Panc1 (cell line): ENCODE data around the gene THTPA. TPM values are rescaled to one million over a fixed set of nuclear protein-coding genes. Genes with fewer than 3 reads are reported as not detected.

ENCODE experiments used
- ATAC-seq: fragments of 200-7000 bp; cut with Tn5 transposase; 2 replicates; pipeline ENCODE4 v1.9.1; 2020; ENCODE audit warnings: mild to moderate bottlenecking, moderate library complexity
- BruUV-seq: library from RNA; stranded (reverse); fragments of 400-500 nt; replicated peaks from 2 replicates; lab custom pipeline; 2021; lab: Mats Ljungman, UMichigan
- CTCF ChIA-PET: fragments of 300-600 bp; sonication (Branson Sonifier 250); formaldehyde crosslinking; loops from one replicate; lab custom pipeline; 2022; ENCODE audit warnings: antibody characterized with exemption; lab: Charles Lee
- POLR2A ChIA-PET: fragments of 300-600 bp; sonication (Branson Sonifier 250); formaldehyde crosslinking; loops from one replicate; lab custom pipeline; 2022; ENCODE audit warnings: antibody characterized with exemption; lab: Charles Lee
- DNase-seq: peaks from one replicate; pipeline ENCODE4 v3.0.0-alpha.2; 2010; ENCODE audit warnings: low read depth, low spot score
- H3K27ac ChIP-seq: 2 replicates; pipeline ENCODE4 v1.5.1; 2011; ENCODE audit warnings: mild to moderate bottlenecking, low read length, inconsistent platforms
- H3K27me3 ChIP-seq: fragments of 200-500 bp; sonication (Bioruptor generic); 2 replicates; pipeline ENCODE4 v1.6.0; 2014; ENCODE audit warnings: low read length, inconsistent platforms; ENCODE audit not compliant: control insufficient read depth, insufficient read depth
- H3K36me3 ChIP-seq: fragments of 200-500 bp; sonication (Bioruptor generic); 2 replicates; pipeline ENCODE4 v1.5.1; 2014; ENCODE audit warnings: inconsistent platforms, mild to moderate bottlenecking, low read length, moderate library complexity; ENCODE audit not compliant: control insufficient read depth, insufficient read depth
- H3K4me1 ChIP-seq: 2 replicates; pipeline ENCODE4 v1.5.1; 2011; ENCODE audit warnings: inconsistent platforms, mild to moderate bottlenecking, low read length, moderate library complexity; ENCODE audit not compliant: control insufficient read depth, insufficient read depth
- H3K4me3 ChIP-seq, 2 experiments: 2 replicates each; pipeline ENCODE4 v1.5.1; 2011 to 2012; ENCODE audit warnings: low read depth in 2 of 2, low read length in 2 of 2, mild to moderate bottlenecking in 2 of 2, inconsistent platforms in 1 of 2, moderate library complexity in 1 of 2
- H3K9me3 ChIP-seq: fragments of 200-500 bp; sonication (Bioruptor generic); 2 replicates; pipeline ENCODE4 v1.5.1; 2014; ENCODE audit warnings: low read depth, mild to moderate bottlenecking, inconsistent platforms, low read length, moderate library complexity; ENCODE audit not compliant: control insufficient read depth, insufficient read depth
- CTCF ChIP-seq: fragments of 450-650 bp; IDR thresholded peaks from 2 replicates; pipeline ENCODE4 v1.5.1; 2017; ENCODE audit warnings: mild to moderate bottlenecking
- POLR2AphosphoS5 ChIP-seq: IDR thresholded peaks from 2 replicates; pipeline ENCODE4 v1.6.1; 2012; ENCODE audit warnings: mild to moderate bottlenecking, low read depth, low read length, moderate library complexity
- REST ChIP-seq, 2 experiments: IDR thresholded peaks; 2 replicates each; pipeline ENCODE4 v1.6.1; 2011 to 2012; ENCODE audit warnings: low read depth in 2 of 2, control low read depth in 1 of 2, low read length in 1 of 2, mild to moderate bottlenecking in 1 of 2, moderate library complexity in 1 of 2; ENCODE audit not compliant: insufficient read depth in 1 of 2
- SIN3A ChIP-seq: IDR thresholded peaks from 2 replicates; pipeline ENCODE4 v1.6.1; 2012; ENCODE audit warnings: low read depth, mild to moderate bottlenecking, low read length, moderate library complexity, borderline replicate concordance; ENCODE audit not compliant: insufficient read depth
- TCF7L2 ChIP-seq: IDR thresholded peaks from 2 replicates; pipeline ENCODE4 v1.6.1; 2011; ENCODE audit warnings: mild to moderate bottlenecking, low read depth, low read length, inconsistent platforms
- in situ Hi-C: cut with HindIII; loops from 2 replicates; pipeline ENCODE4 v1.10.0; 2016; ENCODE audit warnings: low sequenced_read_pairs, low pct_unique_long_range_greater_than_20kb
- intact Hi-C: fragments of 100-400 bp; cut with micrococcal nuclease; formaldehyde crosslinking; loops from one replicate; pipeline ENCODE4 v1.10.0; 2022; ENCODE audit not compliant: unreplicated experiment
- total RNA-seq: library from RNA; stranded (reverse); gene quantifications from one replicate; pipeline ENCODE4 v1.2.1, GENCODE V29; 2021; ENCODE audit not compliant: unreplicated experiment

Gene THTPA
- total RNA-seq, 1 experiment from 2014 or later, result 13.3 TPM

GRCh38 chr14:23600806-23601205 lies 44.7 kb downstream of the THTPA start:
- Histone ChIP-seq H3K4me3 (no peak overlapping the region), H3K4me1 (no peaks in the 10 kb centered on the region), H3K36me3 (no peaks in the 10 kb centered on the region), H3K27me3 (no peaks in the 10 kb centered on the region), H3K27ac (no peak overlapping the region), H3K9me3 (no peaks in the 10 kb centered on the region)
- BruUV-seq, result no TSS peak
- POLR2A ChIA-PET, result no interaction called here
- ATAC-seq, result no peak
- CTCF ChIA-PET, result no interaction called here
- in situ Hi-C loops, result no loop called here
- TF ChIP-seq SIN3A, result no peak
- TF ChIP-seq REST (IDR thresholded peaks at IDR 0.05; ENCODE audit: insufficient read depth in 1 of 2, low read depth in 2 of 2, low read length in 1 of 2), result no peak
- no peak for TF ChIP-seq CTCF
- no peak for TF ChIP-seq POLR2AphosphoS5
- no peak for TF ChIP-seq TCF7L2
- no peak for DNase-seq
- intact Hi-C loops, result no loop called here

- ATAC-seq (no peak), DNase-seq (no peak)
- in situ Hi-C loops, result no loop called here
- Histone ChIP-seq H3K4me3 (no peak overlapping the region), H3K27me3 (no peaks in the 10 kb centered on the region), H3K36me3 (no peaks in the 10 kb centered on the region), H3K27ac (no peak overlapping the region), H3K4me1 (no peaks in the 10 kb centered on the region), H3K9me3 (no peaks in the 10 kb centered on the region)
- BruUV-seq, result no TSS peak
- ChIA-PET CTCF (no interaction called here), POLR2A (no interaction called here)
- TF ChIP-seq TCF7L2, result no peak
- no peak for TF ChIP-seq POLR2AphosphoS5
- TF ChIP-seq CTCF, result no peak
- TF ChIP-seq SIN3A, result no peak
- no peak for TF ChIP-seq REST (IDR thresholded peaks at IDR 0.05; ENCODE audit: insufficient read depth in 1 of 2, low read depth in 2 of 2, low read length in 1 of 2)
- intact Hi-C loops, result no loop called here
These were observed 45.4 kb downstream of the THTPA start for GRCh38 chr14:23601424-23601823.
